ENCODE results near the gene KIRREL2.

GRCh38 chr19:35811317-35812219 lies 45.1 kb upstream of the KIRREL2 start:
- no peak for TF ChIP-seq POLR2AphosphoS5 (IDR thresholded peaks at IDR 0.05; ENCODE audit: insufficient read depth in 1 of 2, low read depth in 1 of 2)
- TF ChIP-seq, protein P1, sequence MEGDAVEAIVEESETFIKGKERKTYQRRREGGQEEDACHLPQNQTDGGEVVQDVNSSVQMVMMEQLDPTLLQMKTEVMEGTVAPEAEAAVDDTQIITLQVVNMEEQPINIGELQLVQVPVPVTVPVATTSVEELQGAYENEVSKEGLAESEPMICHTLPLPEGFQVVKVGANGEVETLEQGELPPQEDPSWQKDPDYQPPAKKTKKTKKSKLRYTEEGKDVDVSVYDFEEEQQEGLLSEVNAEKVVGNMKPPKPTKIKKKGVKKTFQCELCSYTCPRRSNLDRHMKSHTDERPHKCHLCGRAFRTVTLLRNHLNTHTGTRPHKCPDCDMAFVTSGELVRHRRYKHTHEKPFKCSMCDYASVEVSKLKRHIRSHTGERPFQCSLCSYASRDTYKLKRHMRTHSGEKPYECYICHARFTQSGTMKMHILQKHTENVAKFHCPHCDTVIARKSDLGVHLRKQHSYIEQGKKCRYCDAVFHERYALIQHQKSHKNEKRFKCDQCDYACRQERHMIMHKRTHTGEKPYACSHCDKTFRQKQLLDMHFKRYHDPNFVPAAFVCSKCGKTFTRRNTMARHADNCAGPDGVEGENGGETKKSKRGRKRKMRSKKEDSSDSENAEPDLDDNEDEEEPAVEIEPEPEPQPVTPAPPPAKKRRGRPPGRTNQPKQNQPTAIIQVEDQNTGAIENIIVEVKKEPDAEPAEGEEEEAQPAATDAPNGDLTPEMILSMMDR (IDR thresholded peaks at IDR 0.05), result no peak

All from vagina (tissue), 2 donors.